Measurements from ENCODE around the gene ADAT3.
"Not testable (repeated sequence)": the region's sequence is repeated elsewhere in the genome, so short reads cannot be mapped to it uniquely, and the experiment has no call there.

Gene ADAT3

DNA sequence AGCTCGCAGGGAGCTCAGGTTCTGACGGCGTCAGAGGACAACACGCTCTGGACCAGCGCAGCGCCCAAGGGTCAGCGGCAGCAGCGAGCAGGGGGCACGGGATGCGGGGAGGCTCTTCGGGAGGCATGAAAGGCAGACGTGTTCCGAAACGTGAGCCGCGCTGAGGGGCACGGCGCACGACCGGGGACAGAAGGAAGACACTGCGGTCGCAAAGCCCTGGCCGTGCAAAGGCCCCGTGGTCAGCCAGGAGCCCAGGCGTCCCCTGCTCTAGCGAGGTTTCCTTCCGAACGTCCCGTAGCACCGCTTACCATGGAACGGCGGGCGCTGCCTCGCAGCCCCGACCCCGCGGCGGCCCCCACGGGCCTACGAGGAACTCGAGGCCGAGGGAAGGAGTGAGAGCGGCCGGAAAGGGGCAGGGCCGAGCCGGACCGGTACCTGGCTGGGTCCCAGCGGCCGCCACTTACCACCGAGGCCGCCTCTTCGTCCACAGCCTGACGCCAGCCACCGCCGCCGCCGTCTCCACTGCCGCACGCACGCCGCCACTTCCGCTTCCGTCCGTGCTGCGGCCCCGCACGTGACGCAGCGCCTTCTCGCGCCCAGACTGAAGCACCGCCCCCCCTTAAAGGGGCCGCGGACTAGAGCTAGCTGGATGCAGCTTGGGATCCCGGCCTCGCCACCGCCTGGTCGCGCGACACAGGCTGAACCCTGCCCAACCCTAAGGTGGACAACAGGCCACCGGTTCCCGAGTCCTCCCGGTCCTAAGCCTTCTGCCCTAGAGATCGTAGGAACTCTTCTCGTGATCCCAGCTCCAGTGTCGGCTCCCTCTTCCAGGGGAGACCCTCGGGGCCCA, 29.3 kb upstream of the ADAT3 start:
- TF ChIP-seq, protein P1, sequence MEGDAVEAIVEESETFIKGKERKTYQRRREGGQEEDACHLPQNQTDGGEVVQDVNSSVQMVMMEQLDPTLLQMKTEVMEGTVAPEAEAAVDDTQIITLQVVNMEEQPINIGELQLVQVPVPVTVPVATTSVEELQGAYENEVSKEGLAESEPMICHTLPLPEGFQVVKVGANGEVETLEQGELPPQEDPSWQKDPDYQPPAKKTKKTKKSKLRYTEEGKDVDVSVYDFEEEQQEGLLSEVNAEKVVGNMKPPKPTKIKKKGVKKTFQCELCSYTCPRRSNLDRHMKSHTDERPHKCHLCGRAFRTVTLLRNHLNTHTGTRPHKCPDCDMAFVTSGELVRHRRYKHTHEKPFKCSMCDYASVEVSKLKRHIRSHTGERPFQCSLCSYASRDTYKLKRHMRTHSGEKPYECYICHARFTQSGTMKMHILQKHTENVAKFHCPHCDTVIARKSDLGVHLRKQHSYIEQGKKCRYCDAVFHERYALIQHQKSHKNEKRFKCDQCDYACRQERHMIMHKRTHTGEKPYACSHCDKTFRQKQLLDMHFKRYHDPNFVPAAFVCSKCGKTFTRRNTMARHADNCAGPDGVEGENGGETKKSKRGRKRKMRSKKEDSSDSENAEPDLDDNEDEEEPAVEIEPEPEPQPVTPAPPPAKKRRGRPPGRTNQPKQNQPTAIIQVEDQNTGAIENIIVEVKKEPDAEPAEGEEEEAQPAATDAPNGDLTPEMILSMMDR (IDR thresholded peaks at IDR 0.05; ENCODE audit: low read depth, low read length) = no peak; the same call in 1 of the 2 replicates
- peak; percentile 64 for DNase-seq (ENCODE audit: extremely low read depth, low read depth)

DNA sequence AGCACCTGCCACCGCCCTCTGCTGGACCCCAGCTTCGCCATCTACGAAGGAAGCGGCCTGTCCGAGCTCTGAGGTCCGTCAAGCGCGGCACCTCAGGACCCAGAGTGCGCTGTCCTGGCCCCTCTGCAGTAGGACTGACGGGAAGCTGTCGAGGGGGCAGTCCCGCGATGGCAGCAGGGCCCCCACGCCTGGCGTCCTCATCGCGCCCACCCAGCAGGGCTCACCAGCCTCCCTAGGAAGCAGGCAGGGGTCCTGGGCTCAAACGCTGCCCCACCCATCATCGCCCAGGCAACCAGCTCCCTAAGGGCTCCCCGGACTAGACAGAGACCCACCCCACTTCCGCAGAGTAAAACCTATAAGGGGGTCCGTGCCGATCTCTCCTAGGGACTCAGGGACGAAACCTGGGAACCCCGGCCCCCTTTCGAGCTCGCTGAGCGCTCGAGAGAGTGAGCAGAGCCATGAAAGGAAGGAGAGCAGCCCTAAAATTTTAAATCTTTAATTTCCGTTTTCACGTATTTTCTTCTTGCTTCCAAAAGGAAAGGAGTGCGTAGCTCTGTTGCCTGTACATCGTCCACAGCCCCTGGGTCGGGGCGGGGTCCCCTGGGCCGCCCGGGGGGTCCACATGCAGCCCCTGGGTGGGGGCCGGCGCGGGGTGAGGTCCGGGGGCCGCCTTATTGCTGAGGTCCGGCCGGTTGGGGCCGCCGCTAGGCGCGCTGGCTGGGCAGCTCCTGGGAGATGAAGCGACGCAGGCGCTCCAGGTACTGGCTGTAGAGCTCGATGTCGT, 28.5 kb upstream of the ADAT3 start:
- TF ChIP-seq, protein P1 (IDR thresholded peaks at IDR 0.05; ENCODE audit: low read depth, low read length) = peak; percentile 5; the same call in 1 of the 2 replicates

GRCh38 chr19:1877280-1877660, 27.9 kb upstream of the ADAT3 start:
- not testable (repeated sequence) for DNase-seq (ENCODE audit: extremely low read depth, low read depth)

More for the DNA sequence above, 28.5 kb upstream of the ADAT3 start:
- not testable (repeated sequence) for DNase-seq (ENCODE audit: extremely low read depth, low read depth)

DNA sequence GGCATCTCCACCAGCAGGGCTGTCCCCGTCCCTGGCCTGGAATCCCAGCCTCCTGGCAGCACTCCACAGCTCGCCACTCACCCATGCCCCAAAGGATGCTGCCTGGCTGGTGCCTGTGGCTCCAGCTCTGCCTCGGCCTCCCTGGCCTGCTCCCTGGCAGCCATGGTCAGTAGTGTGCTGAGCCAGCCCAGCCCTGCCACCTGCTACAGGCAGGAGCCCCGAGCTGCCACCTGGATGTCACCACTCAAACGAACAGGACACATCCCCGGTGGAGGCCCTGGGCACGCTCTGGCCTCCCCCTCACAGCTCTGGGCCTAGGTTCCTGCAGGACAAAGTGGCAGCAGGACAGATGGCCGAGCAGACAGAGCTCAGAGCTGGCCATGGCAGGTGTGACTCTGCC, 26.6 kb upstream of the ADAT3 start:
- not testable (repeated sequence) for DNase-seq (ENCODE audit: extremely low read depth, low read depth)

DNA sequence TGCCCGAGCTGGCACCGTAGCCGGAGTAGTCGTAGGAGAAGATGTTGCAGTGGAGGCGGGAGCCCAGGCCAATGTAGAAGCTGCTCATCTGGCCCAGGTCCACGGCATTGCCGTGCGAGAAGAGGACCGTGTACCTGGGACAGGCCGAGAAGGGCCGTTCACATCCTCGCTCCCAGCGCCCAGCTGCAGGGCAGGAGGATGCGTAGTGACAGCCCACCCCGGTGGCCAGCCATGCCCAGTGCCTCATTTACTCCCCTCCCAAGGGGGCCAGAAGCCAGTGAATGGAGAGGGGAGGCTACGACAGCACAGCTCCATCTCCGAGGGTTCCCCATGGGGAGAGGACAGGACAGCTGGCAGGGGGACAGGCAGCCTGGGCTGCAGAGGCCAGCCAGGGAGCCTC, 25.2 kb upstream of the ADAT3 start:
- DNase-seq (ENCODE audit: extremely low read depth, low read depth) = not testable (repeated sequence)

- TF ChIP-seq, protein P1 (IDR thresholded peaks at IDR 0.05; ENCODE audit: low read depth, low read length) = no peak
- DNase-seq (ENCODE audit: extremely low read depth, low read depth) = no peak
These were observed 24.4 kb upstream of the ADAT3 start for GRCh38 chr19:1880611-1881392.

DNA sequence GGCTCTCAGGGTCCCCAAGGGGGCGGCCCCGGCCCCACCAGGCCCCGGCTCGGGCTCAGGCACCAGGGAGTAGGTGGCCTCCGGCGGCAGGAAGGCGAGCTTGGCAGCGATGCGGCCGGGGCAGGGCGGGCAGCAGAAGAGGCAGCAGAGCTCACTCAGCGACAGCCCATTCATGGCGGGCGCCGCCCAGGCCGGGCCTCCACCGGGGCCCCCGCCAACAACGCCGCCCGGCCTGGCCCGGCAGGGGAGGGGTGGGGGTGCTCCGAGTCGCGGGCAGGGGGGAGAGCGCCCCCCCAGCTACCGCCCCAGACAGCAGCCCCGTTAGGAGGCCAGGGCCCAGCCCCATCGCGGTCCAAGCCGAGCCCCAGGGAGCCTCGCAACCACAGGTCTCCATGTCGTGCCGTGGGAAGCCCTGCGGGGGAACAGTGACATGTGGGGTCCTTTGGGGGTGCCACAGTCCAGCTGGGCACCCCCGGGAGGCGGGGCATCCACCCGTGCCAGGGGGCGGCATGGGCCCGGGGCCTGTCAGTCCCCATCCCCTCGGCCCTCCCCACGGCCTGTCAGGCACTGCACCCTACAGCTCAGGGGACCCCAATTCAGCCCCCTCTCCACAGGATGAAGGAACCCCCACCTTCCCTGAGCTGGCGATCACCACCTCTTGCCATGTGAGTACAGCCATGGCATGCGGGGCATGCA, 23.7 kb upstream of the ADAT3 start:
- DNase-seq (ENCODE audit: extremely low read depth, low read depth) = not testable (repeated sequence)

GRCh38 chr19:1882089-1882785, 23.0 kb upstream of the ADAT3 start:
- TF ChIP-seq, protein P1 (IDR thresholded peaks at IDR 0.05; ENCODE audit: low read depth, low read length) = no peak

More at GRCh38 chr19:1882089-1882785, 23.0 kb upstream of the ADAT3 start:
- DNase-seq (ENCODE audit: extremely low read depth, low read depth) = no peak
